OCI-LY3 (cell line): Measurements from ENCODE around the gene HACD2.

Source experiments
- H2AFZ ChIP-seq: fragments of 200-600, 300-600 bp; shearing (Covaris generic); 2 replicates; pipeline ENCODE4 v1.6.0; 2014; ENCODE audit warnings: antibody characterized with exemption, low read depth, low read length
- H3K27ac ChIP-seq: fragments of 200-600, 300-600 bp; sonication (generic); 2 replicates; pipeline ENCODE4 v1.5.1; 2014; ENCODE audit warnings: mild to moderate bottlenecking, low read length, moderate library complexity, mixed read lengths
- H3K27me3 ChIP-seq: fragments of 200-600, 300-600 bp; sonication (generic); 2 replicates; pipeline ENCODE4 v1.6.1; 2014; ENCODE audit warnings: low read depth, low read length, mixed read lengths
- H3K36me3 ChIP-seq: fragments of 200-600, 300-600 bp; sonication (generic); replicated peaks from 2 replicates; pipeline ENCODE3; 2014; ENCODE audit warnings: low read depth, low read length, mixed read lengths
- H3K4me1 ChIP-seq: fragments of 300-600, 200-600 bp; sonication (generic); 2 replicates; pipeline ENCODE4 v1.6.1; 2014; ENCODE audit warnings: low read length, mixed read lengths
- H3K4me2 ChIP-seq: fragments of 200-600, 300-600 bp; sonication (generic); 2 replicates; pipeline ENCODE4 v1.6.1; 2014; ENCODE audit warnings: low read length, mixed read lengths
- H3K4me3 ChIP-seq: fragments of 300-600, 200-600 bp; sonication (generic); 2 replicates; pipeline ENCODE4 v1.5.1; 2014; ENCODE audit warnings: antibody characterized with exemption, mild to moderate bottlenecking, low read length, moderate library complexity
- H3K79me2 ChIP-seq: fragments of 300-600, 200-600 bp; shearing (Covaris generic); 2 replicates; pipeline ENCODE4 v1.6.1; 2014; ENCODE audit warnings: mild to moderate bottlenecking, low read length, mixed read lengths
- H3K9ac ChIP-seq: fragments of 300-600, 200-600 bp; shearing (Covaris generic); 2 replicates; pipeline ENCODE4 v1.6.0; 2014; ENCODE audit warnings: mild to moderate bottlenecking, low read length, moderate library complexity
- H3K9me3 ChIP-seq: fragments of 200-600, 300-600 bp; shearing (Covaris generic); 2 replicates; pipeline ENCODE4 v1.6.1; 2014; ENCODE audit warnings: low read length, mixed read lengths; ENCODE audit not compliant: insufficient read depth
- H4K20me1 ChIP-seq: fragments of 200-600, 300-600 bp; sonication (generic); 2 replicates; pipeline ENCODE4 v1.6.1; 2016; ENCODE audit warnings: low read length, mixed read lengths; ENCODE audit not compliant: insufficient read depth
- EZH2phosphoT487 ChIP-seq: fragments of 200-600 bp; shearing (Covaris generic); IDR thresholded peaks from 2 replicates; pipeline ENCODE4 v1.6.1; 2018; ENCODE audit warnings: antibody characterized with exemption, mixed run types, low read depth
- TF ChIP-seq, protein P1 (sequence below): fragments of 200-600, 300-600 bp; sonication (generic); IDR thresholded peaks from 2 replicates; pipeline ENCODE4 v1.5.1; 2014; ENCODE audit warnings: antibody characterized with exemption, low read length, low read depth

Gene HACD2

DNA sequence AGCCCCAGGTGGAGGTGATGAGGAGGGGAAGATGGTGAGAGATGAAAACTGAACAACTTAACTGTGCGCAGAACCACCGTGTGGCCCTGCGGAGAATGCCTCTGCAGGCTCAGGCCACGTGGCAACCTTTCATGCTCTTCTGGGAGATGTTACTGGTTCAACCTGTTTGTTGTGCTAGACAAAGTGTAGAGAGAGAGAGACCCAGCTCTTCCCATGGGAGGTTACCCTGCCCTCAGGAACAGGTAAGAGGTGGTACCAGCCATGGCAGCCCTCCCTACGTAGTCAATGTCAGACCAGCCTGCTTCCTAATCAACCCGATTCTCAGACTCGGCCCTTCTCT lies 37.0 kb upstream of the HACD2 start:
- H2AFZ ChIP-seq: no peak overlapping the region
- H3K36me3 ChIP-seq: no peaks in the 10 kb centered on the region
- H3K9ac ChIP-seq: no peak overlapping the region

DNA sequence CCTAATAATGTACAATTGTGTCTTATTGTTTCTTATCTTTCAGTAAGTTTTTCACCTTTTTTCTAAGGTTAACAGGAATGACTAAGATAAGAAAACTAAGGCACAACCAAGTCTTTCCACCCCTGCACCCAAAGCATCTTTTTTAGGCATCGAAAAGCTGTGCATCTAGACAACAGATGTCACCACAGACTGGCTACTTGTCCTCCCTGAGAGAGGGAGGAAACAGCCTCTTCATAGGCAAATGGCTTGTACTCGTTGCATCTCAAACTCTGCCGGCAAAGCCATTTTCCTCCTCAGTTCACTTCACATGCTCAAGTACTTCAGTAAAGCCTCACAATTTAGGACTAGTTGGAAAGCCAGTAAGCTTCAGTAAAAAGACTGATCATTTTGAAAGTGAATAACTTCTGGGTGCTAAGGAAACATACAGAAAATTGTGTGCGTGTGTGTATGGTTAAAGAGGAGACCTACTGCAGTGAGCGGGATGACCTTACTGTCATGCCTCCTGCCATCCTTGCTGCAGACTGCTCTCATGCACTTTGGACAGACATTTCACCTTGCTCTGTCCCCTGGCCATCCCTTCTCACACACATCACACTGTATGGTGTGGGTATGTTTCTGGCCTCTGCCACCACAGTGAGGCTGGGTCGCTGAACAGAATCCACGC lies 36.5 kb upstream of the HACD2 start:
- Histone ChIP-seq H2AFZ (no peak overlapping the region), H3K27me3 (no peaks in the 10 kb centered on the region), H3K27ac (no peak overlapping the region), H3K4me1 (peaks cover 19% of the 10 kb centered on the region), H3K79me2 (no peaks in the 10 kb centered on the region), H3K4me2 (no peak overlapping the region), H4K20me1 (no peaks in the 10 kb centered on the region), H3K9me3 (no peaks in the 10 kb centered on the region), H3K4me3 (no peak overlapping the region), H3K9ac (no peak overlapping the region), H3K36me3 (no peaks in the 10 kb centered on the region)
- no peak for TF ChIP-seq EZH2phosphoT487
- TF ChIP-seq, protein P1, sequence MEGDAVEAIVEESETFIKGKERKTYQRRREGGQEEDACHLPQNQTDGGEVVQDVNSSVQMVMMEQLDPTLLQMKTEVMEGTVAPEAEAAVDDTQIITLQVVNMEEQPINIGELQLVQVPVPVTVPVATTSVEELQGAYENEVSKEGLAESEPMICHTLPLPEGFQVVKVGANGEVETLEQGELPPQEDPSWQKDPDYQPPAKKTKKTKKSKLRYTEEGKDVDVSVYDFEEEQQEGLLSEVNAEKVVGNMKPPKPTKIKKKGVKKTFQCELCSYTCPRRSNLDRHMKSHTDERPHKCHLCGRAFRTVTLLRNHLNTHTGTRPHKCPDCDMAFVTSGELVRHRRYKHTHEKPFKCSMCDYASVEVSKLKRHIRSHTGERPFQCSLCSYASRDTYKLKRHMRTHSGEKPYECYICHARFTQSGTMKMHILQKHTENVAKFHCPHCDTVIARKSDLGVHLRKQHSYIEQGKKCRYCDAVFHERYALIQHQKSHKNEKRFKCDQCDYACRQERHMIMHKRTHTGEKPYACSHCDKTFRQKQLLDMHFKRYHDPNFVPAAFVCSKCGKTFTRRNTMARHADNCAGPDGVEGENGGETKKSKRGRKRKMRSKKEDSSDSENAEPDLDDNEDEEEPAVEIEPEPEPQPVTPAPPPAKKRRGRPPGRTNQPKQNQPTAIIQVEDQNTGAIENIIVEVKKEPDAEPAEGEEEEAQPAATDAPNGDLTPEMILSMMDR: no peak

More for the DNA sequence above, 37.0 kb upstream of the HACD2 start:
- H3K9me3 ChIP-seq: no peaks in the 10 kb centered on the region
- H3K79me2 ChIP-seq: no peaks in the 10 kb centered on the region
- H4K20me1 ChIP-seq: no peaks in the 10 kb centered on the region
- H3K4me1 ChIP-seq: peaks cover 19% of the 10 kb centered on the region
- no peaks in the 10 kb centered on the region for H3K27me3 ChIP-seq
- no peak overlapping the region for H3K4me2 ChIP-seq
- TF ChIP-seq EZH2phosphoT487: no peak
- TF ChIP-seq, protein P1: no peak
- H3K27ac ChIP-seq: no peak overlapping the region
- no peak overlapping the region for H3K4me3 ChIP-seq

DNA sequence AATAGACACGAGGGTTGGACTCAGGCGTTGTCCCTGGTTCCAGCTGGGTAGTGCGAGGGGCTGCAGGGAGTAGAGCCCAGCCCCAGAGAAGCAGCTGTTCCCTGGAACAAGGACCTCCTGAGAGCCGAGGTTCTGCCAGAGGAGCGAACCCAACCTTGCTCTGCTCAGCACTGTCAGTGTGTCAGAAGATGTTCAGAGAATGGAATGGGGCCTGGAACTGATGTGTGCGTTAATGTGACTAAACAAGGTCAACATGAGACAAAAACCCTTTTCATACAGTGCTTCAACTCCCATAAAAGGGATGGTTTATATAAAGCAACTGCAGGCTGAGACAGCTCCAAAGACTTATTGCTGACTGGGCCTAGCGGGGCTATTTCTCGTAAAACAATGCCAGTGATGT lies 35.5 kb upstream of the HACD2 start:
- Histone ChIP-seq H3K4me2 (no peak overlapping the region), H3K4me1 (peaks cover 19% of the 10 kb centered on the region), H4K20me1 (no peaks in the 10 kb centered on the region), H3K9me3 (no peaks in the 10 kb centered on the region), H3K27ac (no peak overlapping the region), H3K79me2 (no peaks in the 10 kb centered on the region), H3K9ac (no peak overlapping the region), H2AFZ (no peak overlapping the region), H3K4me3 (no peak overlapping the region), H3K36me3 (no peaks in the 10 kb centered on the region), H3K27me3 (no peaks in the 10 kb centered on the region)
- TF ChIP-seq, protein P1: no peak
- no peak for TF ChIP-seq EZH2phosphoT487

DNA sequence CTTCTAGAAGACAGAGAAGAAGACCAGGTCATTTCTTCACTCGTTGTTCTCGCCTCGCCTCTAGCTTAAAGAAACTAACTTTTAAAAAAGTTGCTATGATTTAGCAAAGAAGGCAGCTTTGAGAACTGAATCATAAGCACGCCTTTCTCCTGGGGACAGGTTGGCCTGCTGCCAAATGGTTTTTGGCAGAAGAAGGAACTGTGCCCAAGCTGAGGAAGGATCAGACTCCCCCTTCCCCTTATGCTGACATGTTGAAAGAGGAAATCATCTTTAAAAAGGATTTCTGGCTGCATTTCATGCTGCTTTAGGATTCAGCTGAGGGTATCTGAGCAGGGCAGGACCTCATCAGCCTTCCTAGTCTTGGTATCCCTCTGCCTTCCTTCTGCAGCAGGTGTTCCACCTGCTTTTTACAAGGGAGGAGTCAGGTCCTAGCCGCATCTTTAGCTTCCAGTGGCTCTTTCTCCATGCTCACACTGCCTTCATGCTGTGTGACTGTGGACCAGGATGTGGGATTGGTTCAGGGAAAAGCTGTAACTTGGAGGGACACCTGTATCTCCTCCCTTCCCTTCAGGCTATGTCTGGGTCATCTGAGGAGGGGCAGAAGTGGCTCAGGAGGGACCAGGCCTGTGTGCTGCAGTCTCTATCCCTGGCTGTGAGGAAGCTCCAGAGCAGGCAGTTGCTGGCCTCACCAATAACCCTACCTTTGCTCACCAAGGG lies 34.1 kb upstream of the HACD2 start:
- no peak for TF ChIP-seq EZH2phosphoT487
- TF ChIP-seq, protein P1: no peak
- H4K20me1 ChIP-seq: no peaks in the 10 kb centered on the region
- no peak overlapping the region for H2AFZ ChIP-seq
- H3K9me3 ChIP-seq: no peaks in the 10 kb centered on the region
- H3K79me2 ChIP-seq: no peaks in the 10 kb centered on the region
- H3K27me3 ChIP-seq: no peaks in the 10 kb centered on the region
- peaks cover 19% of the 10 kb centered on the region for H3K4me1 ChIP-seq
- H3K9ac ChIP-seq: no peak overlapping the region
- peak overlapping the region; percentile 54 for H3K27ac ChIP-seq
- H3K4me3 ChIP-seq: no peak overlapping the region
- H3K36me3 ChIP-seq: no peaks in the 10 kb centered on the region
- peak overlapping the region; percentile 43 for H3K4me2 ChIP-seq
